DMS114 treated with DMSO at 0.1 percent for 48 hours (cell line): ENCODE results near the gene COQ9.
A peak's percentile ranks its signal among the peaks of the same experiment; 100 is the strongest.
"Not testable (repeated sequence)": the region's sequence is repeated elsewhere in the genome, so short reads cannot be mapped to it uniquely, and the experiment has no call there.

ENCODE experiments used
- DNase-seq: peaks from one replicate; lab custom pipeline; 2025; ENCODE audit not compliant: unreplicated experiment; lab: John Stamatoyannopoulos, UW

The COQ9 gene

DNA sequence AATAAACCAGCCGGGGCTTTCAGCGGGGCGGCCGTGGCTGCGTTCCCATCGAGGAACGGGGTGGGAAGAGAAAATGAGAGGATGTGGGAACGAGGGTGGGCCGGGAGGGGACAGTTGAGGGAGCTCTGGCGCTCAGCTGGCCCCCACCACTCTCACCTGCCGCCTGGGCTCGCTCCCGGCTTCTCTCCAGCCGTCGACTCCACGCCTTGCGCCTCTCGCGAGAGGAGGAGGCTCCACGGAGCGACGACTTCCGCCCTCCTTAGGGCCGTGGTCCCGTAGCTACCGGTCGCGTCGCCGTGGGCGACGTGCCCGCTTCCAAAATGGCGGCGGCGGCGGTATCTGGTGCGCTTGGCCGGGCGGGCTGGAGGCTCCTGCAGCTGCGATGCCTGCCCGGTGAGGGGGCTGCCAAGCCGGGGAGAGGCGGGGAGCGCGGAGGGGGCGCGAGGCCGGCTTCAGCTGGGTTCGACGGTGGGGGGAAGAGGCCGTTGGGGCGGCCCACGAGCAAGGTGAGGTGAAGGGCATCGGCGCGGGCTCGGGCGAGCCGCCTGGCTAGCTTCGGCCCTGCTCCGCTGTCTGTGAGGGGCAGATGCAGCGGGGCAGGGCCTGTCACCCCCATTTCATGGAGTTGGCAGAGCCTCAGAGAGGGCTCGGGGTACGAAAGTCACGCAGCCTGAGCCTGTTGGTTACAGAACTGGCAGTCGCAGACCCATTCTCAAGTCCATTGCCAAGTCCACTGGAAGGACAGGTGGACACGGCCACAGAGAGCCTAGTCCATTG, at the start of gene COQ9, which contains the start of gene CIAPIN1:
Gene COQ9 (plus strand): TSS at position 294 of the 777 bp plus-strand sequence. CDS start 27 bp downstream, at position 321.
Gene CIAPIN1 (minus strand): TSS at position 200 of the 777 bp plus-strand sequence. CDS start 6,457 bp downstream, outside the sequence.
- DNase-seq: peak; percentile 77

- not testable (repeated sequence) for DNase-seq
Observed at GRCh38 chr16:57397493-57397892, 49.8 kb upstream of the COQ9 start.

DNA sequence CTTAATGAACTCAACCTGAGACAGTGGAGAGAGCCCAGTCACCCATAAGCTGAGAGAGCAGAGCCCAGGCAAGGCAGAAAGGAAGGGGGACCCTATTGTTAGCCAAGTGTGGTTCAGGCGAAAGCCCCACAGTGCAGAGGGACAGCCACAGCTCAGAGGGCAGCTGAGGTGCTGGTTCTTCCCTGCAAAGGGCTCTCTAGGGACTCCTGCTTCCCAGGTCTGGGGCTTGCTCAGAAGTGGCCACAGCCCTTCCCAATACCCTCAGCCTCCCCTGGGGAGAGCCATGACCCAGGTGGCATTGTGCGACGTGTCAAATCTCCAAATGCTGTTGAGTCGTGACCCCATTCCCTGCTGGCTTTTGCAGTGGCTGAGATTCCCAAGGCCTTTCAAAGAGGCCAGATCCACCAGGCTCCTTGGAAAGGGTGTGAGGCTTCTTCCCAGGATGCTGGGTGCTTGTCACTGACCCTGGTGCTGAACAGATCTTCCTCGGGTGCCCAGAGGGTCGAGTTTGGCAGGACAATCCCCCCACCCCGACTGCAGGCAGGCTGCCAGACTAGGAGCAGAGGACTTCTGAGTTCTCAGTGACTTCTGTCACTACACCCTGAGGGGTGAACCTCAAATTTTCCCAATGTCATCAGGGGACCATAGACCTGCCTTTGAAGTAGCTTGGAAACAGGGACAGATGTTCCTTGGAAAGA, 45.2 kb upstream of the COQ9 start:
- no peak for DNase-seq

GRCh38 chr16:57403965-57404817, 43.1 kb upstream of the COQ9 start, which contains the start of gene CCL17:
TSS of gene CCL17 (plus strand) at chr16:57404767. CDS start at chr16:57413933, 9,166 bp downstream.
- no peak for DNase-seq

GRCh38 chr16:57405097-57405496, 42.2 kb upstream of the COQ9 start:
- no peak for DNase-seq

- DNase-seq: no peak
Observed at GRCh38 chr16:57406881-57407280, 40.4 kb upstream of the COQ9 start.

DNA sequence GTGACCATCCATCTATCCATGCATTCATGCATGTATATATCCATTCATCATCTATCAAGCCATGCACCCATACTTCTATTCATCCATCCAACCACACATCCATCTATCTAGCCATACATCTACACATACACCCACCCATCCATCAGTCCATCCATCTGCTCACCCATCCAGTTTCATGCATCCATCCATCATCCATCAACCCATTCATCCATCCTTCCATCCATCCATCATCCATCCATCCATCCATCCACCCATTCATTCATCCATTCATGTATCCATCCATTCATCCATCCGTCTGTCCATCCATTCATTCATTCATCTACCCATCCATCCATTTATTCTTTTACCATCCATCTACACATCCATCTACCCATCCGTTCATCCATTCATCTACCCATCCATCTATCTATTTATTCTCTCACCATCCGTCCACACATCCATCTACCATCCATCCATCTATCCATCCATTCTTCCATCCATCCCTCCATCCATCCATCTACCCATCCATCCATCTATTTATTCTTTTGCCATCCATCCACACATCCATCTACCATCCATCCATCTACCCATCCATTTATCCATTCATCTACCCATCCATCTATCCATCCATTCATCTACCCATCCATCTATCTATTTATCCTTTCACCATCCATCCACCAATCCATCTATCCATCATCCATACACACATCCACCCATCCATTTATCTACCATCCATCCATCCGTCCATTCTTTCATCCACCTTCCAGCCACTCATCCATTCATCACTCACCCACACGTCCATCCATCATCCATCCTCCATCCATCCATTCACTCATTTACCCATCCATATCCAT, 39.5 kb upstream of the COQ9 start:
- no peak for DNase-seq

DNA sequence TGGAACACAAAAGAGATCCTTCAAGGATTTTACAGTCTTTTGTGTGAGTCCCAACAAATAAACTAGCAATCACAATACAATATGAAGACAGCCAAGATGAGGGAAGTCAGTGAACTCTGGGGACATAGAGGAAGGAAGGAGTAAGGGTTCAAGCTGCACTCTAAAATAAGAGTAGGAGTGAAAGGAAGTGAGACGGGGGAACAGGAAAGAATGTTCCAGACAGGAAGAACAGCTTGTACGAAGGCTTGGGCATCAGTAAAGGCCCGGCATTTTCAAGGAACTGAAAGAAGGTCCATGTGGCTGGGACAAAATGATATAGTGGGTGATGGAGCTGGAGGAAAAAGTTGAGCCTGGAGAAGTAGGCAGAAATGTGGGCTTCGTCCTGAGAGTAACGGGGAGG, 38.2 kb upstream of the COQ9 start:
- no peak for DNase-seq

GRCh38 chr16:57409870-57410587, 37.2 kb upstream of the COQ9 start:
- no peak for DNase-seq

DNA sequence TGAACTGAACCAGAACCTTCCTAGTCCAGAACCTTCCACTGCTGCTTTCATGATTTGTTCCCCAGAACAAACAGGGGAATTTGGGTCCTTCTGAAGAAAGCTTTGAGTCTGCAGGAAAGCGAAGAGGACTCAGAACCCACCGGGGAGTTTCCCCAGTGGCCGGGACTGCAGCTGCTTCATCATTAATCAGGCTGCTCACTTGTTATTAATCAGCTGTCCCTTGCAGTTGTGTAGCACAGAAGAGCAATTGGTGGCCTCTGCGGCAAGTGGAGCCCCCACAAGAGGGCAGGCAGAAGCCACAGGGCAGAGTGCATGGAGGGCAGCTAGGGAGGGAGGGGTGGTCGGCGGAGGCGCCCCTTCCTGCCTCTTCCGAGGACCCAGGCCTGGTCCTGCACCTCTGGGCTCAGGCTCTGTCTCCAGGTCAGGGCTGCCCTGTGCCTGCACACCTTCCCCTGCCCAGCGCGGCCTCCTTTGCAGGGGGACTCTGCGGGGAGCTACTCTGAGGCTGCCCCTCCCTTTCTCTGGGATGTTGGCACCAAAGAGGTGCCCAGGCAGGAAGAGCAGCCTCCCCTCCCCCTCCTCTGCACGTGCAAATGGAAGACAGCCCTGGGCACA, 35.8 kb upstream of the COQ9 start:
- no peak for DNase-seq

DNA sequence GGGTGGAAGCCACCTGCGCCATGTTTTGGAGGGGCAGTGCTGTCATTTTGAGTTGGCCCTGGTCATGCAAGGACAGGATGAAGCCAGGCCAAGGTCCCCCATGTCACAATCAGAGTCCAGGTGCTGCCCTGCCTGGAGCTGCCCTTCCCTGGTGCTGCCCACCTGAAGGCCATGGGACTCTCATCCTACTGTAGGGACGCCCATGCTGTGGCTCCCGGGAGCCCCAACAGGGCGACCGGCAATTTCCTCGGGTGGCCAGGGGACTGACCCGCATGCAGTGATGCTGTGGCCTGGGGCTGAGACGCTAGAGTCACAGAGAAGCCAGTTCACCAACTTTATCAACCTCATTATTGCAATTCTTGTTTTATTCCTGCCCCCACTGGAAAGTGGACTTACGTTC, 34.7 kb upstream of the COQ9 start:
- no peak for DNase-seq

GRCh38 chr16:57413301-57413730, 34.0 kb upstream of the COQ9 start:
- no peak for DNase-seq

GRCh38 chr16:57413733-57414132, 33.5 kb upstream of the COQ9 start:
- no peak for DNase-seq

DNA sequence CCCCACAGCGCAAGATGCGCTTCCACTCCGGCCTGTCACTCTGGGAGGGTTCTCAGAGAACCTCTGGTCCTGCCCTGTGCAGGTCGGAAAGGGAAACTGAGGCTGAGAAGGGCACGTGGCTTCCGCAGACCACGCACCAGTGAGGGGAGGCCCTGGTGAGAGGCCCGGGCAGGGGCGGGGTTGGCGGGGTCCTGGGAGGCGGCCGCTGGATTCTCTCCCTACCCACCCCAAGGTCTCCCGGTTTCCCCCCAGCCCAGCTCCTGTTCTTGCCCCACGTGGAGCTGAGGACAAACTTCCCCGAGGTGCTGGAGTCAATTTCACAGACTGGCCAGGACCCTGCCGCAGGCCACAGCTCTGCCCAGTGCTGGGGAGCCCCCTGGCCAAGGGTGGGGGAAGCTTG, 31.2 kb upstream of the COQ9 start:
- DNase-seq: no peak

- no peak for DNase-seq
Observed at GRCh38 chr16:57419506-57419905, 27.8 kb upstream of the COQ9 start.

GRCh38 chr16:57422026-57422944, 25.0 kb upstream of the COQ9 start:
- DNase-seq: peak; percentile 55

DNA sequence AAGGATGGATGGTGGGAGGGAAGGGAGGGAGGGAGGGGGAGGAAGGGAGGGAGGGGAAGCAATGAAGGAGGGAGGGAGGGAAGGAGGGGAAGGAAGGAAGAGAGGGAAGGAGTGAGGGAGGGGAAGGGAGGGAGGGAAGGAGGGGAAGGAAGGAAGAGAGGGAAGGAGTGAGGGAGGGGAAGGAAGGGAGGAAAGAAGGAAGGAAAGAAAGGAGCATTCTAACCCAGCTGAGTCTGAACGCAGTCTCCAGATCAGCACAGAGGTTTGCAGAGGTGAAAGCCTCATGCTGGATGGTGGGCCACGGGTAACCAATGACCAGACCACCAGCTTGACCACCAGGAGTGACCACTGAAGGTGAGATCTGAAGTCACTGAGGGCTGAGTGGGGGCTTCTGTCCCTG, 24.1 kb upstream of the COQ9 start:
- DNase-seq: no peak

- no peak for DNase-seq
Observed at GRCh38 chr16:57424583-57424982, 22.7 kb upstream of the COQ9 start.
